T-cell (primary cell): ENCODE measurements around the gene DNAJC22. TPM values are rescaled to one million over a fixed set of nuclear protein-coding genes. Genes with fewer than 3 reads are reported as not detected.

ENCODE experiments used
- ATAC-seq, 4 experiments: fragments of 200-7000 bp in 3 of 4; fragments of 150-1000 bp in 1 of 4; cut with Tn5 transposase; replicated peaks in 1 of 4; 1 replicate in 3 of 4; 2 replicates in 1 of 4; pipeline ENCODE4 v1.10.0; 2021; ENCODE audit warnings: moderate library complexity in 3 of 4, mild to moderate bottlenecking in 2 of 4, moderate number of reproducible peaks in 1 of 4
- CTCF ChIA-PET, 2 donors: fragments of 300-600 bp; sonication (Branson Sonifier 250); formaldehyde crosslinking; loops; one replicate each; lab custom pipeline; 2022; ENCODE audit warnings: antibody characterized with exemption in 2 of 2; lab: Charles Lee
- POLR2A ChIA-PET, 2 donors: fragments of 300-600 bp; sonication (Branson Sonifier 250); formaldehyde crosslinking; loops; one replicate each; lab custom pipeline; 2022; ENCODE audit warnings: antibody characterized with exemption in 2 of 2; lab: Charles Lee
- DNase-seq, 35 experiments: peaks; one replicate each; pipeline versions ENCODE4 v3.0.0 to v3.0.0-alpha.2; 2013 to 2023
- H3K27ac ChIP-seq: one replicate; pipeline ENCODE4 v1.5.1; 2013; ENCODE audit warnings: low read length
- H3K27me3 ChIP-seq, 2 experiments: replicated peaks in 1 of 2; 1 replicate in 1 of 2; 2 replicates in 1 of 2; pipeline versions ENCODE4 v1.6.1 to v1.7.0; 2013; ENCODE audit warnings: low read length in 1 of 2, mixed read lengths in 1 of 2; ENCODE audit not compliant: control insufficient read depth in 2 of 2, insufficient read depth in 2 of 2; ENCODE audit errors: extremely low read depth in 1 of 2
- H3K36me3 ChIP-seq, 2 donors: 1 replicate in 1 of 2; 2 replicates in 1 of 2; pipeline versions ENCODE4 v1.6.1 to v1.7.0; 2013; ENCODE audit warnings: low read length in 1 of 2; ENCODE audit not compliant: control insufficient read depth in 2 of 2, insufficient read depth in 1 of 2; ENCODE audit errors: extremely low read depth in 1 of 2
- H3K4me1 ChIP-seq, 2 experiments: 1 replicate in 1 of 2; 2 replicates in 1 of 2; pipeline versions ENCODE4 v1.6.1 to v1.7.0; 2013; ENCODE audit warnings: low read length in 2 of 2, mixed read lengths in 1 of 2; ENCODE audit not compliant: insufficient read depth in 2 of 2, control insufficient read depth in 1 of 2; ENCODE audit errors: extremely low read depth in 1 of 2
- H3K4me3 ChIP-seq, 2 donors: 1 replicate in 1 of 2; 2 replicates in 1 of 2; pipeline versions ENCODE4 v1.5.1 to v1.7.0; 2013; ENCODE audit warnings: mild to moderate bottlenecking in 2 of 2, low read length in 1 of 2, moderate library complexity in 1 of 2; ENCODE audit not compliant: control insufficient read depth in 1 of 2; ENCODE audit errors: extremely low read depth in 1 of 2
- H3K9me3 ChIP-seq: 2 replicates; pipeline ENCODE4 v1.7.0; 2013
- H3K27ac Mint-ChIP-seq, 2 donors: one replicate each; pipeline ENCODE4 v1.8.0; 2020 to 2021; ENCODE audit warnings: mild to moderate bottlenecking in 2 of 2, mixed read lengths in 2 of 2
- H3K27me3 Mint-ChIP-seq, 2 donors: one replicate each; pipeline ENCODE4 v1.8.0; 2021 to 2022; ENCODE audit warnings: mixed read lengths in 2 of 2
- H3K36me3 Mint-ChIP-seq: one replicate; pipeline ENCODE4 v1.8.0; 2021; ENCODE audit warnings: mixed read lengths
- H3K4me1 Mint-ChIP-seq, 3 donors: one replicate each; pipeline ENCODE4 v1.8.0; 2020 to 2022; ENCODE audit warnings: mixed read lengths in 3 of 3, mild to moderate bottlenecking in 1 of 3
- H3K4me3 Mint-ChIP-seq, 3 donors: one replicate each; pipeline ENCODE4 v1.8.0; 2020 to 2022; ENCODE audit warnings: mild to moderate bottlenecking in 3 of 3, mixed read lengths in 3 of 3, moderate library complexity in 3 of 3
- H3K9me3 Mint-ChIP-seq, 3 donors: one replicate each; pipeline ENCODE4 v1.8.0; 2020 to 2022; ENCODE audit warnings: mixed read lengths in 3 of 3
- WGBS: methylation state at CpG from one replicate; pipeline ENCODE4 v1.1.5; 2013; ENCODE audit warnings: missing lambda C conversion rate; ENCODE audit not compliant: insufficient coverage; 5-methylcytosine and 5-hydroxymethylcytosine counted together
- total RNA-seq, 35 experiments: library from RNA in 6 of 35; stranded (reverse) in 6 of 35; fragments of 120-200 nt in 1 of 35; gene quantifications; one replicate each; pipeline versions ENCODE4 v1.2.1 to v1.2.4 and lab custom pipeline; 2013 to 2026

DNAJC22 gene
- total RNA-seq, 5 donors from 2014 or later (not counting 1 experiment from before 2014, with no cell fraction given) = 0.07 TPM; not detected in 4

GRCh38 chr12:49365542-49365941, 18.9 kb downstream of the DNAJC22 start:
- POLR2A ChIA-PET = interaction anchor here in 1 of 2 donors (0.6 kb wide), 1 partner anchor 453 kb away, joined by 5 read pairs; no protein-coding TSS in a partner anchor
- H3K27ac ChIP-seq = no peak overlapping the region

GRCh38 chr12:49366096-49366651, 19.5 kb downstream of the DNAJC22 start:
- Histone ChIP-seq H3K9me3 (no peaks in the 10 kb centered on the region), H3K27me3 (no peaks in the 10 kb centered on the region), H3K4me1 (peaks cover 0 to 15% of the 10 kb centered on the region in 2 experiments), H3K36me3 (no peaks in the 10 kb centered on the region), H3K4me3 (peak overlapping the region; percentile 82 to 97), H3K27ac (peak overlapping the region; percentile 64)
- Mint-ChIP-seq H3K4me1 (peaks cover 27 to 32% (median 32%) of the 10 kb centered on the region in 3 donors), H3K27me3 (peaks cover 0 to 3% of the 10 kb centered on the region in 2 donors), H3K27ac (peak overlapping the region; percentile 92 to 96), H3K4me3 (peak overlapping the region; percentile 84 to 97 (median 96)), H3K36me3 (no peaks in the 10 kb centered on the region), H3K9me3 (no peaks in the 10 kb centered on the region)
- ChIA-PET POLR2A (interaction anchor here in 1 of 2 donors (0.5 to 1.7 kb wide), 4 partner anchors 43 to 375 kb away, joined by 3 to 7 read pairs (median 4); partner anchors contain the start of genes TMBIM6 and TROAP), CTCF (interaction anchor here (0.5 to 2.1 kb wide), 10 partner anchors 8 to 256 kb away, joined by 3 to 32 read pairs (median 5); partner anchors contain the start of gene TROAP (in 1 of the 2))
- WGBS = 15% methylated on average over 35 of the region's 38 CpGs
- peak in 1 of 4 experiments; percentile 0 for ATAC-seq
- peak in 1 of 35 experiments; percentile 8 for DNase-seq

More at GRCh38 chr12:49365542-49365941, 18.9 kb downstream of the DNAJC22 start:
- Histone ChIP-seq H3K27me3 (no peaks in the 10 kb centered on the region), H3K4me3 (no peak overlapping the region), H3K36me3 (no peaks in the 10 kb centered on the region), H3K4me1 (peaks cover 0 to 15% of the 10 kb centered on the region in 2 experiments), H3K9me3 (no peaks in the 10 kb centered on the region)
- Mint-ChIP-seq H3K27me3 (peaks cover 0 to 7% of the 10 kb centered on the region in 2 donors), H3K4me1 (peaks cover 27 to 32% (median 32%) of the 10 kb centered on the region in 3 donors), H3K4me3 (peak overlapping the region; percentile 44 to 97 (median 84)), H3K27ac (no peak overlapping the region), H3K9me3 (no peaks in the 10 kb centered on the region), H3K36me3 (no peaks in the 10 kb centered on the region)
- no peak for ATAC-seq
- no peak for DNase-seq
- CTCF ChIA-PET = interaction anchor here in 1 of 2 donors (0.8 to 1.0 kb wide), 3 partner anchors 8 to 148 kb away, joined by 3 read pairs; no protein-coding TSS in a partner anchor
- 56% methylated on average over 2 of the region's 5 CpGs for WGBS

GRCh38 chr12:49366652-49367380, 20.1 kb downstream of the DNAJC22 start:
- Histone ChIP-seq H3K4me3 (peak overlapping the region; percentile 82 to 97), H3K36me3 (no peaks in the 10 kb centered on the region), H3K9me3 (no peaks in the 10 kb centered on the region), H3K27me3 (no peaks in the 10 kb centered on the region), H3K4me1 (peaks cover 0 to 15% of the 10 kb centered on the region in 2 experiments), H3K27ac (peak overlapping the region; percentile 64)
- CTCF ChIA-PET = interaction anchor here (0.5 to 2.1 kb wide), 16 partner anchors 9 to 374 kb away, joined by 3 to 32 read pairs (median 4); partner anchors contain the start of genes TMBIM6 (in 1 of the 2) and TROAP (in 1 of the 2)
- under 1% methylated on average over 97 of the region's 97 CpGs for WGBS
- ATAC-seq (peak; percentile 83 to 89 (median 87)), DNase-seq (peak; percentile 67 to 89 (median 81))
- POLR2A ChIA-PET = interaction anchor here in 1 of 2 donors (0.5 to 1.7 kb wide), 8 partner anchors 18 to 765 kb away, joined by 3 to 7 read pairs (median 4); partner anchors contain the start of genes TMBIM6 and TROAP
- peak overlapping the region; percentile 84 to 97 (median 96) for H3K4me3 Mint-ChIP-seq
- no peaks in the 10 kb centered on the region for H3K9me3 Mint-ChIP-seq
- H3K4me1 Mint-ChIP-seq = peaks cover 30 to 32% (median 32%) of the 10 kb centered on the region in 3 donors
- no peaks in the 10 kb centered on the region for H3K36me3 Mint-ChIP-seq
- no peaks in the 10 kb centered on the region for H3K27me3 Mint-ChIP-seq
- peak overlapping the region; percentile 92 to 96 for H3K27ac Mint-ChIP-seq

- H3K4me3 Mint-ChIP-seq = peak within 1 kb of the TSS; percentile 84 to 97 (median 96)
- no peaks in the 10 kb centered on the region for H3K36me3 Mint-ChIP-seq
- H3K4me3 ChIP-seq = peak within 1 kb of the TSS; percentile 82 to 97
- CTCF ChIA-PET = interaction anchor here (0.6 to 2.1 kb wide), 15 partner anchors 9 to 374 kb away, joined by 3 to 32 read pairs (median 4); partner anchors contain the start of gene TMBIM6 (in 1 of the 2)
- POLR2A ChIA-PET = interaction anchor here in 1 of 2 donors (0.6 to 1.7 kb wide), 6 partner anchors 17 to 765 kb away, joined by 4 to 7 read pairs (median 4); partner anchors contain the start of genes TMBIM6 and TROAP
- 7% methylated on average over 33 of the region's 52 CpGs for WGBS
- peaks cover 30 to 32% (median 32%) of the 10 kb centered on the region in 3 donors for H3K4me1 Mint-ChIP-seq
- H3K27me3 ChIP-seq = no peaks in the 10 kb centered on the region
- H3K4me1 ChIP-seq = peaks cover 0 to 15% of the 10 kb centered on the region in 2 experiments
- H3K27ac Mint-ChIP-seq = peak within 1 kb of the TSS; percentile 92 to 96
- peak in 3 of 35 experiments; percentile 46 to 81 (median 67) for DNase-seq
- no peaks in the 10 kb centered on the region for H3K9me3 ChIP-seq
- H3K36me3 ChIP-seq = no peaks in the 10 kb centered on the region
- no peak for ATAC-seq
- peak within 1 kb of the TSS; percentile 64 for H3K27ac ChIP-seq
- H3K27me3 Mint-ChIP-seq = no peaks in the 10 kb centered on the region
- no peaks in the 10 kb centered on the region for H3K9me3 Mint-ChIP-seq
Measured at GRCh38 chr12:49367381-49368239, 20.9 kb downstream of the DNAJC22 start, which contains the start of gene SPATS2. Gene SPATS2 (plus strand): TSS chr12:49367462. CDS start chr12:49461013, 93,551 bp downstream.

- peak overlapping the region; percentile 59 for H3K27ac ChIP-seq
- POLR2A ChIA-PET = interaction anchor here in 1 of 2 donors (0.7 kb wide), 1 partner anchor 194 kb away, joined by 11 read pairs; no protein-coding TSS in a partner anchor
- H3K27me3 ChIP-seq = no peaks in the 10 kb centered on the region
- H3K27me3 Mint-ChIP-seq = no peaks in the 10 kb centered on the region
- no peak overlapping the region for H3K4me3 ChIP-seq
- peak overlapping the region; percentile 81 to 90 for H3K27ac Mint-ChIP-seq
- DNase-seq (no peak), ATAC-seq (no peak)
- peaks cover 30 to 32% (median 32%) of the 10 kb centered on the region in 3 donors for H3K4me1 Mint-ChIP-seq
- WGBS = no CpG with 5 or more reads among the region's 3 CpGs
- H3K4me1 ChIP-seq = peaks cover 0 to 15% of the 10 kb centered on the region in 2 experiments
- CTCF ChIA-PET = interaction anchor here in 1 of 2 donors (0.7 to 2.1 kb wide), 3 partner anchors 10 to 146 kb away, joined by 4 to 32 read pairs (median 6); partner anchors contain the start of gene C1QL4
- H3K9me3 Mint-ChIP-seq = no peaks in the 10 kb centered on the region
- H3K9me3 ChIP-seq = no peaks in the 10 kb centered on the region
- peak overlapping the region; percentile 84 to 97 (median 96) for H3K4me3 Mint-ChIP-seq
- H3K36me3 ChIP-seq = no peaks in the 10 kb centered on the region
- H3K36me3 Mint-ChIP-seq = no peaks in the 10 kb centered on the region
Measured at GRCh38 chr12:49368240-49368600, 21.5 kb downstream of the DNAJC22 start.
